ENCODE results near the gene SAP25.

DNA sequence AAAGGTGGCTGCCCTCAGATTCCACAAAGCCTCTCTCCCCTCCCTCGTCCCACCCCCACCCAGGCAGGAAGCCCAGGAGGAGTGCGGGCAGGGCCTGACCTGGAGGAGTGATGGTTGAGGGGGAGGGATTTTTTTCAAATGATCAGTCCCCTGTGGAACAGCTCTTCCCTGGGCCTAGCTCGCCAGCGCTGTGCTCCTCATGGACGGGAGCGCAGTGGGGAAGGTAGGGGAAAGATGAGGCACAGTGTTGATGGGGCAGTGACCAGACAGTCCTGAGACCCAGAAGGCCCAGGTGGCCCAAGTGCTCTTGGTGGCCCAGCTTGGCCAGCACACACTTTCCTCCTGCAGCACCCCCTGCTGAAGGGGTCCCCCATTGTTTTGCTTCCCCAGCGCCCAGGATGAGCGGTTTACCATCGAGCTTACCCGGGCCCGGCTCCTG is 8.5 kb downstream of the SAP25 start:
- no peak for TF ChIP-seq YY1 (IDR thresholded peaks at IDR 0.05; ENCODE audit: insufficient read depth, insufficient read length)
- no peak for TF ChIP-seq ZNF274 (IDR thresholded peaks at IDR 0.05; ENCODE audit: low read depth, low read length)
- TF ChIP-seq SUZ12 (IDR thresholded peaks at IDR 0.05; ENCODE audit: extremely low read depth, insufficient read depth, insufficient read length): no peak
